Measurements from ENCODE around the gene USP44. TPM values are rescaled to one million over a fixed set of nuclear protein-coding genes. Genes with fewer than 3 reads are reported as not detected.
"Not testable (repeated sequence)": the region's sequence is repeated elsewhere in the genome, so short reads cannot be mapped to it uniquely, and the experiment has no call there.

Gene USP44
- total and polyA plus RNA-seq, 2 donors: 0.42 to 0.44 TPM

DNA sequence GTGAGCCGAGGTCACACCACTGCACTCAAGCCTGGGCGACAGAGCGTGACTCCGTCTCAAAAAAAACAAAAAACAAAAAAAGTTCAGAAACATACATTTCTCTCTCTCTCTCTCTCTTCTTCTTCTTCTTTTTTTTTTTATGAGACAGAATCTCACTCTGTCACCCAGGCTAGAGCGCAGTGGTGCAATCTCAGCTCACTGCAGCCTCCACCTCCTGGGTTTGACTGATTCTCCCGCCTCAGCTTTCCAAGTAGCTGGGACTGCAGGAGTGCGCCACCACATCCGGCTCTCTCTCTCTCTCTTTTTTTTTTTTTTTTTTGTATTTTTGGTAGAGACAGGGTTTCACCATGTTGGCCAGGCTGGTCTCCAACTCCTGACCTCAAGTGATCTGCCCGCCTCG is 16.8 kb upstream of the USP44 start:
- not testable (repeated sequence) for H3K36me3 ChIP-seq (ENCODE audit: insufficient read depth); H3K27ac ChIP-seq (ENCODE audit: low read depth); H3K4me3 ChIP-seq (ENCODE audit: low read depth, low read length); DNase-seq (ENCODE audit: extremely low spot score); H3K4me1 ChIP-seq (ENCODE audit: insufficient read depth)
- 94% methylated on average over 10 of the region's 10 CpGs for WGBS

DNA sequence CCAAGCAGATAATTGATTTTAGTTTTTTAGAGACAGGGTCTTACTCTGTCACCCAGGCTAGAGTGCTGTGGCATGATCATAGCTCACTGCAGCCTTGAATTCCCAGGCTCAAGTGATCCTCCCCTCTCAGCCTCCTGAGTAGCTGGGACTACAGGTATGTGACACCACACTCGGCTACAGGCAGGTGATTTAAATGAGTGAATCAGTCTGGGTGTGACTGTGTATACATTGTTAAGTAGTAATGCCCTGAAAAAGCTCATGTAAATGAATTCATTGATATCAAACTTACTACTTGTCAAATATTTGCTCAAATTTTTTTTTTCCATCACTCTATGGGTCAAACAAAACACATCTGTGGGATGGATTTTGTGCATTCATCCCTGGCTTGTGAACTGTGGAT is 6.3 kb upstream of the USP44 start:
- no peak overlapping the region for H3K4me3 ChIP-seq (ENCODE audit: low read depth, low read length)
- no peaks in the 10 kb centered on the region for H3K36me3 ChIP-seq (ENCODE audit: insufficient read depth)
- no peak for DNase-seq (ENCODE audit: extremely low spot score)
- no peak overlapping the region for H3K27ac ChIP-seq (ENCODE audit: low read depth)
- no peaks in the 10 kb centered on the region for H3K4me1 ChIP-seq (ENCODE audit: insufficient read depth)
- WGBS: 74% methylated on average over 1 of the region's 1 CpG

DNA sequence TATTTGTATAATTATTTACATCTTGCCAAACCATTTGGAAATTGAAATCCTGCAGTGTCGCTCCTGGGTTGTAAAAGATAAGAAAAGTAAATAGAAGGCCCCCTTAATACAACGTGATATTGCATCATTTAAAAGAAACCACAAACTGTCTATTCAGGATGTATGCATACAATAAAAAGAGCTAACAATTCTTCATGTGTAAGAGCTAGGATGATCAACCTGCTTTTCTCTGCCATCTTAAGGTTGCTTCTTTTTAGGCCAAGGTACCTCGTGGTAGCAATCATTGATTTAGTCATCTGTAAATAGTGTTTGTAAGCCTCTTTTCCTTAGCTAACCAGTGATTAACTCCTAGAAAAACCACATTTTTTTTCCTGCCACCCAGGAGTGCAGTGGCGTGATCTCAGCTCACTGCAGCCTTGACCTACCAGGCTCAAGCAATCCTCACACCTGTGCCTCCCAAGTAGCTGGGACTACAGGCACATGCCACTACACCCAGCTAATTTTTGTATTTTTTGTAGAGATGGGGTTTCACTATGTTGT is 3.3 kb upstream of the USP44 start:
- Histone ChIP-seq H3K36me3 (ENCODE audit: insufficient read depth) (no peaks in the 10 kb centered on the region), H3K27ac (ENCODE audit: low read depth) (no peak overlapping the region), H3K4me3 (ENCODE audit: low read depth, low read length) (no peak overlapping the region), H3K4me1 (ENCODE audit: insufficient read depth) (no peaks in the 10 kb centered on the region)
- DNase-seq (ENCODE audit: extremely low spot score): no peak
- 56% methylated on average over 4 of the region's 4 CpGs for WGBS

DNA sequence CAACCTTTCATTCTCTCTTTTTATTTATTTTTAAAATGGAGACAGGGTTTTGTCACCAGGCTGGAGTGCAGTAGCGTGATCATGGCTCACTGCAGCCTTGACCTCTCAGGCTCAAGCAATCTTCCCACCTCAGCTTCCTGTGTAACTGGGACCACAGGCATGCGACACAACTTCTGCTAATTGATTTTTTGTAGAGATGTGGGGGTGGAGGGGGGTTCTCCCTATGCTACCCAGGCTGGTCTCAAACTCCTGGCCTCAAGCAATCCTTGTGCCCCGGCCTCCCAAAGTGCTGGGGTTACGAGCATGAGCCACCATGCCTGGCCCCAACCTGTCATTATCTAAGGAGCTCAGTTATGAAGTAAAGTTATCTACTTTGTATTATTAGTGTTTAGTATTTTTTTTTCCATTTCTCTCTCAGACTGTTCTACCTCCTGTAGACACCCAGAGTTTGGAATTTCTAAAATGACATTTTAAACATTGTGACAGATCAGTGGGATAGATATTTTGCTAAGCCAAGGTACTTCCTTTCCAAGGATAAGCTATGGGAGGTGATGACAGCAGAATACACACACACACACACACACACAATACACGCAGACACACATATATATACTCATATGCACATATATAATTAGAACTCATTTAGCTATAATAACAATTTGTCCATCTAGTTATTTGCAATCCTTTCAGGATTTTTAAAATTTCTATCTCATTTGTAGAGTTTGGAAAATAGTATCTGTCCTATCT is 2.1 kb upstream of the USP44 start:
- DNase-seq (ENCODE audit: extremely low spot score): no peak
- 75% methylated on average over 5 of the region's 5 CpGs for WGBS
- no peak overlapping the region for H3K27ac ChIP-seq (ENCODE audit: low read depth)
- H3K4me3 ChIP-seq (ENCODE audit: low read depth, low read length): no peak overlapping the region
- no peaks in the 10 kb centered on the region for H3K36me3 ChIP-seq (ENCODE audit: insufficient read depth)
- H3K4me1 ChIP-seq (ENCODE audit: insufficient read depth): no peaks in the 10 kb centered on the region

DNA sequence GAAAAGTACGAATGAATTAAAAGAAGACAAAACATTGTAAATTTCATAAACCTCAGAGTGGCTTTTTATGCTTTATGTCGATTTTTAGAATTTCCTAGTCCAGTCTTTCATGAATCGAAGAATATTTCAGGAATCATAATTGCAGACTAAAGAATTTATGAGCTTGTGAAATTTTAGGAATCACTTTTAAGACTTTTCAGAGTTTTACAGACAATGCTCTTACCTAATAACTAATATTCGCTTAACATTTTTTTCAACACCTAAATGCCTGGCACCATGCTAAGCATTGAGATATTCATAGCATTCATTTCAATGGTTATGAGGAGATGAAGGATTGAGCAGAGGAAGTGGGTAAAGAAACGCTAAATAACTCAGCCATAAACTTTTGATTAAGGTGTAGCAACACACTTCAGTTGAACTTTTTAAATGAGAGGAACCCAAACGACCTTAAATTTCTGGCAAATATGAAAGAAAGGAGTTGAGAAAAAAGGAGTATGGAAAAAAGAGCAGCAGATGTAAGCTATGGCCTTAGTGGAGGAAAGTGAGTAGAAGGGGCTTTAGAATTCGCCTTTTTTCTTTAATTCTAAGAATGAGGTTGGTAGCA is 739 bp upstream of the USP44 start:
- no peak overlapping the region for H3K4me3 ChIP-seq (ENCODE audit: low read depth, low read length)
- 61% methylated on average over 7 of the region's 7 CpGs for WGBS

DNA sequence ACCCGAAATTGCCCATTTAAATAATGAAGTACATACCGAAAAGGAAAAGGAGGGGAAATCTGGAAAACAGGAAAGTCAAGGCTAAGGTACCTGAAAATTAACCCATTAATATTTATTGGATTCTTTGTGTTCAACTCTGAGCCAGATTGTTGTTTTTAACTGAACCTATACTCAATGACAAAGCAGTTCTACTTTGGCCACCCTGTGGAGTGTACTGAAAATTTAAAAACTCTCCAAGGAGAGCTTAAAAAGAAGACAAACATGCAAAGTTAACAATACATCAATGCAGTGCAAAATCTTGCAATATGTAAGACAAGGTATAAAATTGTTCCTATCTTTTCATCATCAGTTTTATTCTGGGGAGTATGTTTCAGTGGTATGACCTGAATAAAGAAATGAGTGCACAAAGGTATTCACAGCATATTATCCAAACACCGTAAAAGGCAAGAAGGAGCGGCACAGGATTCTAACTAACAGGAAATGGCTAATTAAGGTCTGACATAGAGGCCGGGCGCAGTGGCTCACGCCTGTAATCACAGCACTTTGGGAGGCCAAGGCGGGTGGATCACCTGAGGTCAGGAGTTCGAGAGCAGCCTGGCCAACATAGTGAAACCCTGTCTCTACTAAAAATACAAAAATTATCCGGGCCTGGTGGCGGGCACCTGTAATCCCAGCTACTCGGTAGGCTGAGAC is 1.7 kb downstream of the USP44 start:
- DNase-seq (ENCODE audit: extremely low spot score): no peak
- H3K4me1 ChIP-seq (ENCODE audit: insufficient read depth): no peaks in the 10 kb centered on the region
- 66% methylated on average over 12 of the region's 12 CpGs for WGBS
- no peak overlapping the region for H3K27ac ChIP-seq (ENCODE audit: low read depth)
- peak overlapping the region; percentile 77 for H3K4me3 ChIP-seq (ENCODE audit: low read depth, low read length)
- no peaks in the 10 kb centered on the region for H3K36me3 ChIP-seq (ENCODE audit: insufficient read depth)

More for the DNA sequence above, 739 bp upstream of the USP44 start:
- H3K36me3 ChIP-seq (ENCODE audit: insufficient read depth): no peaks in the 10 kb centered on the region
- H3K4me1 ChIP-seq (ENCODE audit: insufficient read depth): no peaks in the 10 kb centered on the region
- no peak overlapping the region for H3K27ac ChIP-seq (ENCODE audit: low read depth)
- no peak for DNase-seq (ENCODE audit: extremely low spot score)

DNA sequence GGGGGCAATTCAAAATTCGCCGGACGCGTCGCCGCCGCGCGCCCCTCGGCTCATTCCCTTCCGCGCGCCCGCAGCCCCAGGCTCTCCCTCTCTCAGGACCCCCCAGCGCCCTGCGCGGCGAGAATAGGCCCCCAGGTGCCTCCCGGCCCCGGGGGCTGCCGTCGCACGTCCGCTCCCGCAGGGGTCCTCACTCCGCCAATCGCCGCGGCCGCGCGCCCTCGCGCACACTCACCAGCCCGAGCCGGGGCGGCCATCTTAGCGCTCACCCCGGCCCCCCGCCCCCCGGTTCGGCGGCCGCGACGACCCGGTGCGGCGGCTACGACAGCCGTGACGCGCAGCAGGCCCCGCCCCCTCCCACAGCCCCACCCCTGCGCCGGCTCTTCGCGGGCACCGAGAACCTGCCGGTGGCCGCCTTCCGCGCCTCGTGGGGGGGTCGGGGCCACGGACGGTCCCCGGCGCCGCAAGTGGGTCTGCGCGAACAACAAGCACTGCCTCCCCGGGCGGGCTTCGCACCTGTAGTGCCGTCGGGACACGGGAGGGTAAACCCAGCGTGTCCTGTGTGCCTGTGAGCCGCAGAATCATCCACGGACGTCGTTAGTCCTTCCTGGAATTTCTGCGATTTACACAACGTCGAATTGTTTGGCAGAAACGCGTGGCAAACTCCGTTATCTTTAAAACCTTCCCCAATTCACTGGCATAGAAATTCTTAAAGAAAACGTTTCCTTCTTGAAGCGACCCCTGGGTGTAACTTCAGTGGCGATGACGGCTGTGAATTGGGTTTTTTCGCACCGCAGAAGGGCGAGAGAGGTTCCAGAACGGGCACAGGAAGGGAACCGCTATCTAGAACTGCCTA is 2.5 kb downstream of the USP44 start:
- H3K4me3 ChIP-seq (ENCODE audit: low read depth, low read length): peak overlapping the region; percentile 77
- no peak for DNase-seq (ENCODE audit: extremely low spot score)
- 5% methylated on average over 98 of the region's 98 CpGs for WGBS
- no peaks in the 10 kb centered on the region for H3K36me3 ChIP-seq (ENCODE audit: insufficient read depth)
- H3K27ac ChIP-seq (ENCODE audit: low read depth): no peak overlapping the region
- no peaks in the 10 kb centered on the region for H3K4me1 ChIP-seq (ENCODE audit: insufficient read depth)

DNA sequence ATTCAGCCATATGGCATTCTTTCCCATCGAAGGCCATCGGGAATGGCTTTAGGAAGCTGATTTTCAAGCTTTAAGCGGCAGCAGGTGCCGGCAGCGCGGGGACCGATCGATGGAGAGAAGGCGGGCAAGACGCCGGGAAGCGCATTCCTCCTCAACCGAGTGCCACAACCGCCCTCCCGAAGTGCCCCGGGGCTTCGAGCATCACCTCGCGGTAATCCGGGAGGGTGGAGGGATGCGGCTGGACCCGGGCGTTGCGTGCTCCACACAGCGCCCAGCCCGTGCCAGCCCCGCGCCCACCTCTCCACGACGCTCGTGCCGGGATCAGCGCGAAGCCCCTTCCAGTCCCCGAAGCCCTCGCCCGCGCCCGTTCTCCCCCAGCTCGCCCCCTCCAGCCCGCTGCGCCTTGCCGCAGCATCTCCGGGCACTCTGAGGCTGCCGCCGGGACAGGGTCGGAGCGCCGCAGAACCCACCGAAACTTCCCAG is 3.2 kb downstream of the USP44 start:
- no peaks in the 10 kb centered on the region for H3K4me1 ChIP-seq (ENCODE audit: insufficient read depth)
- WGBS: 2% methylated on average over 50 of the region's 50 CpGs

DNA sequence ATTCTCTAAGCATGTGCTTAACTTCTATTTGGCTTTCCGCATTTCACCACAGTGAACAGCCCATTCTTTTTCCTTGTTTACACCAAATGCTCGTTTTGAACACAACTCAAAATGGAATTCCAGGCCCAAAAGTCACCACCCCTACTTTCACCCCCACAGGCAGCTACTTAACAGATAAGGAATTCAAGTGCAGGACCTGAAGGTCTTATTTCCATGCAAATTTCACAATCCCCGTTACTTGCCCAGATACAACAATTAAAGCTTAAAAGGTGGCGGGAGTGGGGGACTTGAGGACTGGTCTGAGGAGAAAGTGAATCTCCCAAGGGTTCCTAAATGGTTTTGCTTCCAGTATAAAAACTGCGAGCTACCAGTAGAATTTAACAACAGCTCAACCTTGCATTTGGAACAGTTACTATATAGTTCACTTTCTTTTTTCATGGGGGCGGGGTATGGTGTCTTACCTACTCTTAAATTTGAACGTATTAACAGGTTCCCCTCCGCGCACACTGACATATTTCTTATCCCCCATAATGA is 3.7 kb downstream of the USP44 start:
- H3K27ac ChIP-seq (ENCODE audit: low read depth): peak overlapping the region; percentile 38
- no peak for DNase-seq (ENCODE audit: extremely low spot score)
- WGBS: 31% methylated on average over 9 of the region's 9 CpGs
- H3K4me3 ChIP-seq (ENCODE audit: low read depth, low read length): peak overlapping the region; percentile 77
- H3K4me1 ChIP-seq (ENCODE audit: insufficient read depth): no peaks in the 10 kb centered on the region
- H3K36me3 ChIP-seq (ENCODE audit: insufficient read depth): no peaks in the 10 kb centered on the region

More for the DNA sequence above, 3.2 kb downstream of the USP44 start:
- DNase-seq (ENCODE audit: extremely low spot score): no peak
- H3K4me3 ChIP-seq (ENCODE audit: low read depth, low read length): peak overlapping the region; percentile 77
- no peaks in the 10 kb centered on the region for H3K36me3 ChIP-seq (ENCODE audit: insufficient read depth)
- no peak overlapping the region for H3K27ac ChIP-seq (ENCODE audit: low read depth)

DNA sequence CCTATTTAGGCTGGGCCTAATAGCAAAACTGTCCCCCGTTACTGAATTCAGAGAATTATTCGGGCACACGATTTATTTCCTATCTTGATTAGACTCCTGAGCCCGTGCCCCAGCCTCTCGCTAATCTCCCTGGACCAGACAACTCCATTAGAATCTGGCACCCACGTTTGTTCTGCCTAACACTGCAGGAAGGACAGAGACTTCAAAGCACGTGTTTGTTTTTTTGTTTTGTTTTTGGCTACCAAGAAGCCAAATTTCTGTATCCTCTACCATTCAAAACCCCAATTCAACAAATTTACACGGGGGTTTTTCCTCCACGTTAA is 4.8 kb downstream of the USP44 start:
- Histone ChIP-seq H3K4me1 (ENCODE audit: insufficient read depth) (no peaks in the 10 kb centered on the region), H3K4me3 (ENCODE audit: low read depth, low read length) (no peak overlapping the region), H3K27ac (ENCODE audit: low read depth) (no peak overlapping the region), H3K36me3 (ENCODE audit: insufficient read depth) (no peaks in the 10 kb centered on the region)
- no peak for DNase-seq (ENCODE audit: extremely low spot score)
- WGBS: 54% methylated on average over 9 of the region's 9 CpGs

DNA sequence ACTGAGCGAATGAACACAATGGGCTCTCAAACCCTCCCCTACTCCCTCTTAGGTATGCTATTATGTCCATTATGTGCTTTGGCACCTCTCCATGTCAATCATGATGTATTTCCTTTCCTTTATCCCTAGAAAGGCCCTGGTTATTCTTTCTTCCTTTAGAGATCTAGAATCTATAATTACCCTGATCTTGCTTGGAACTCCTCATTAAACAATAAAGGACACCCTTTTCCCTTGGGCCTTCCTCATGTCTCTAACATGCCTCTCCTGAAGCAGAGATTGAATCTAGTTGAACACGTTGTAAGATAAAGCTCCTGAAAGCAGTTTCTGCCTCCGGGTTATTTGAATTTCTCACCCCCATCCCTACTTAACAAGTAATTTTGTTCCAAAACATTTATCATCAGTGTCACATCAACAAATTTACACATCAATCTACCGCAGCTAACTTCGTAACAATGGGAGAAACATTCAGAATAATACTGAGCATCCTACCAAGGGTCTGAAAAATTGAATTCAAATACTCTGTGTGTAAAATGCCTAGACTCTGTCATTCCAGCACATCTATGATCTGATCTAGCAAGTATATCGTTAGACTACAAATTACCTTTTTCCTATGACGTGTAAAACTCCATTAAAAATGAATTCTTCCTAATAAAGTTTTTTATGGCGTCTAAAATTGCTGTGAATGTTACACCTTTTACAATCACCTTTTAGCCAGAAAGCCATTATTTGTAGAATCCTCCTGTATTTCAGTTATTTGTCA is 5.4 kb downstream of the USP44 start:
- H3K36me3 ChIP-seq (ENCODE audit: insufficient read depth): no peaks in the 10 kb centered on the region
- WGBS: 74% methylated on average over 8 of the region's 8 CpGs
- H3K27ac ChIP-seq (ENCODE audit: low read depth): no peak overlapping the region
- no peak overlapping the region for H3K4me3 ChIP-seq (ENCODE audit: low read depth, low read length)
- no peak for DNase-seq (ENCODE audit: extremely low spot score)
- H3K4me1 ChIP-seq (ENCODE audit: insufficient read depth): no peaks in the 10 kb centered on the region

DNA sequence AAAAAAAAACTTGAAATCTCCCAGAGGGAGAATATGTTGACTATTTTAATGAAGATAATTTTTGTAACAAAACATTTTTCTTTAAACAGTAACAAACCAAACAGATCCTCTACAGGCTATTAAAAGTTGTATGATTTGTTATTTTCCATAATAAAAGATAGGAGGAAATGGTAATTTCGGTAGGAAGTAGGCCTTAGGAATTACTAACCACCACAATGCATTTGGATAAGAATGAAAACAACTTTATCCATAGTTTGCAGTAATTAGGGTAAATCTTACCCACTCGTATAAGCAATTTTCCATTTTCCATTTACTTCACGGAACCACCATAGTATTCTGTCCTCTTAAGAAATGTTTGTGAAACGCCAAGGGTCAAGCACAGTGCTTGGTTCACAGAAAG is 6.0 kb downstream of the USP44 start:
- H3K4me1 ChIP-seq (ENCODE audit: insufficient read depth): no peaks in the 10 kb centered on the region
- 84% methylated on average over 4 of the region's 4 CpGs for WGBS
- H3K4me3 ChIP-seq (ENCODE audit: low read depth, low read length): no peak overlapping the region
- H3K27ac ChIP-seq (ENCODE audit: low read depth): no peak overlapping the region
- H3K36me3 ChIP-seq (ENCODE audit: insufficient read depth): no peaks in the 10 kb centered on the region
- no peak for DNase-seq (ENCODE audit: extremely low spot score)

Data from urinary bladder (tissue), 4 donors.